ENCODE results near the gene GALNT18.

GALNT18 gene

DNA sequence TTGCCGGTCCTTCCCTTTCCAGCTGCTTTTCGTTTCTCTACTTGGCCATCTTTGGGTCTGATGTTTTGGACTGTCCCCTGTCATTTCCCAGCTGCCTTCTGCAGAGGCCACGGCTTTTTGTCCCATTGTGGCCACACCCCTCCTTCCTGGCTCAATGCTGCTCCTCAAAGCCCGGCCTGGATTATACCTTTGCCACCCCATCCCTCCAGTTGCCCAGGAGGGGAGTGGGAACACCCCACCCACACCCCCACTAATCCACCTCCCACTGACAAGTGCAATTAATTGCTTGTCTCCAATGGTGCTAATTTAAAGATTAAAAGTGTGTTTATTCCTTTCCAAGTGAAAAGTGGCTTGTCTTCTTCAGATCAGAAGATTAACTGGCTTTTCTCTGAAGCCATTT, 234.6 kb downstream of the GALNT18 start (continued):
- no peak for TF ChIP-seq KLF1 (tag by site-specific recombination; IDR thresholded peaks at IDR 0.05)
- TF ChIP-seq ZFP41 (tag by site-specific recombination; IDR thresholded peaks at IDR 0.05; ENCODE audit: borderline replicate concordance) = no peak
- TF ChIP-seq, protein P1, sequence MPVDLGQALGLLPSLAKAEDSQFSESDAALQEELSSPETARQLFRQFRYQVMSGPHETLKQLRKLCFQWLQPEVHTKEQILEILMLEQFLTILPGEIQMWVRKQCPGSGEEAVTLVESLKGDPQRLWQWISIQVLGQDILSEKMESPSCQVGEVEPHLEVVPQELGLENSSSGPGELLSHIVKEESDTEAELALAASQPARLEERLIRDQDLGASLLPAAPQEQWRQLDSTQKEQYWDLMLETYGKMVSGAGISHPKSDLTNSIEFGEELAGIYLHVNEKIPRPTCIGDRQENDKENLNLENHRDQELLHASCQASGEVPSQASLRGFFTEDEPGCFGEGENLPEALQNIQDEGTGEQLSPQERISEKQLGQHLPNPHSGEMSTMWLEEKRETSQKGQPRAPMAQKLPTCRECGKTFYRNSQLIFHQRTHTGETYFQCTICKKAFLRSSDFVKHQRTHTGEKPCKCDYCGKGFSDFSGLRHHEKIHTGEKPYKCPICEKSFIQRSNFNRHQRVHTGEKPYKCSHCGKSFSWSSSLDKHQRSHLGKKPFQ (tag by site-specific recombination; IDR thresholded peaks at IDR 0.05) = no peak
- TF ChIP-seq ZNF626 (tag by site-specific recombination; IDR thresholded peaks at IDR 0.05) = no peak
- TF ChIP-seq GLIS2 (tag by site-specific recombination; IDR thresholded peaks at IDR 0.05) = no peak
- TF ChIP-seq, protein P2, sequence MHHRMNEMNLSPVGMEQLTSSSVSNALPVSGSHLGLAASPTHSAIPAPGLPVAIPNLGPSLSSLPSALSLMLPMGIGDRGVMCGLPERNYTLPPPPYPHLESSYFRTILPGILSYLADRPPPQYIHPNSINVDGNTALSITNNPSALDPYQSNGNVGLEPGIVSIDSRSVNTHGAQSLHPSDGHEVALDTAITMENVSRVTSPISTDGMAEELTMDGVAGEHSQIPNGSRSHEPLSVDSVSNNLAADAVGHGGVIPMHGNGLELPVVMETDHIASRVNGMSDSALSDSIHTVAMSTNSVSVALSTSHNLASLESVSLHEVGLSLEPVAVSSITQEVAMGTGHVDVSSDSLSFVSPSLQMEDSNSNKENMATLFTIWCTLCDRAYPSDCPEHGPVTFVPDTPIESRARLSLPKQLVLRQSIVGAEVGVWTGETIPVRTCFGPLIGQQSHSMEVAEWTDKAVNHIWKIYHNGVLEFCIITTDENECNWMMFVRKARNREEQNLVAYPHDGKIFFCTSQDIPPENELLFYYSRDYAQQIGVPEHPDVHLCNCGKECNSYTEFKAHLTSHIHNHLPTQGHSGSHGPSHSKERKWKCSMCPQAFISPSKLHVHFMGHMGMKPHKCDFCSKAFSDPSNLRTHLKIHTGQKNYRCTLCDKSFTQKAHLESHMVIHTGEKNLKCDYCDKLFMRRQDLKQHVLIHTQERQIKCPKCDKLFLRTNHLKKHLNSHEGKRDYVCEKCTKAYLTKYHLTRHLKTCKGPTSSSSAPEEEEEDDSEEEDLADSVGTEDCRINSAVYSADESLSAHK (tag by site-specific recombination; IDR thresholded peaks at IDR 0.05) = no peak

DNA sequence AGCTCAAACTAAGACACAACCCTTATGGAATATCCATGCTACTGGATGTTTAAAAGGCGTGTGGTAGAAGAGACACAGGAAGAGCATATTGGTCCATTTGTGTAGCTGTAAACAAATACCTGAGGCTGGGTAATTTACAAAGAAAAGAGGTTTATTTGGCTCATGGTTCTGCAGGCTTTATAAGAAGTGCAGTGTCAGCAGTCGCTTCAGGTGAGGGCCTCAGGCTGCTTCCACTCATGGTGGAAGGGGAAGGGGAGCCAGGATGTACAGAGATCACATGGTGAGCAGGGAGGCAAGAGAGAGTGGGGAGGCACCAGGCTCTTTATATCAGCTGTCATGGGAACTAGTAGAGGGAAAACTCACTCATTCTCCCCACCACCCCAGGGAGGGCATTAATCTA, 237.0 kb downstream of the GALNT18 start:
- no peaks in the 10 kb centered on the region for H3K9me3 ChIP-seq (ENCODE audit: control insufficient read depth, insufficient read depth, low read depth, low read length)
- no peak overlapping the region for H3K4me3 ChIP-seq (ENCODE audit: low read depth, low read length)
- ChIA-PET CTCF (no interaction called here), POLR2A (no interaction called here)
- peaks cover 3% of the 10 kb centered on the region; the same call in 1 of the 2 replicates for H3K4me1 ChIP-seq (ENCODE audit: control insufficient read depth, insufficient read depth, low read length)
- no peak overlapping the region for H3K27ac ChIP-seq (ENCODE audit: extremely low read depth, low read depth, low read length)
- TF ChIP-seq HOXC10 (CRISPR knock-in tag; IDR thresholded peaks at IDR 0.05) (no peak), ZNF404 (tag by site-specific recombination; IDR thresholded peaks at IDR 0.05) (no peak), ZBTB1 (tag by site-specific recombination; IDR thresholded peaks at IDR 0.05) (no peak), ZNF600 (tag by site-specific recombination; IDR thresholded peaks at IDR 0.05) (no peak), ZNF664 (tag by site-specific recombination; IDR thresholded peaks at IDR 0.05) (no peak), ZIC2 (tag by site-specific recombination; IDR thresholded peaks at IDR 0.05) (no peak), ZNF302 (tag by site-specific recombination; IDR thresholded peaks at IDR 0.05; ENCODE audit: low read depth) (no peak), YY2 (tag by site-specific recombination; IDR thresholded peaks at IDR 0.05) (no peak), ZNF10 (tag by site-specific recombination; IDR thresholded peaks at IDR 0.05) (no peak), ZNF37A (tag by site-specific recombination; IDR thresholded peaks at IDR 0.05) (no peak), ZNF132 (tag by site-specific recombination; IDR thresholded peaks at IDR 0.05; ENCODE audit: borderline replicate concordance) (no peak), ZNF391 (tag by site-specific recombination; IDR thresholded peaks at IDR 0.05; ENCODE audit: borderline replicate concordance, low read depth) (no peak), ZNF548 (tag by site-specific recombination; IDR thresholded peaks at IDR 0.05) (no peak), ZNF530 (tag by site-specific recombination; IDR thresholded peaks at IDR 0.05; ENCODE audit: low read depth) (no peak), MZF1 (tag by site-specific recombination; IDR thresholded peaks at IDR 0.05; ENCODE audit: borderline replicate concordance) (no peak)
- TF ChIP-seq, protein P3, sequence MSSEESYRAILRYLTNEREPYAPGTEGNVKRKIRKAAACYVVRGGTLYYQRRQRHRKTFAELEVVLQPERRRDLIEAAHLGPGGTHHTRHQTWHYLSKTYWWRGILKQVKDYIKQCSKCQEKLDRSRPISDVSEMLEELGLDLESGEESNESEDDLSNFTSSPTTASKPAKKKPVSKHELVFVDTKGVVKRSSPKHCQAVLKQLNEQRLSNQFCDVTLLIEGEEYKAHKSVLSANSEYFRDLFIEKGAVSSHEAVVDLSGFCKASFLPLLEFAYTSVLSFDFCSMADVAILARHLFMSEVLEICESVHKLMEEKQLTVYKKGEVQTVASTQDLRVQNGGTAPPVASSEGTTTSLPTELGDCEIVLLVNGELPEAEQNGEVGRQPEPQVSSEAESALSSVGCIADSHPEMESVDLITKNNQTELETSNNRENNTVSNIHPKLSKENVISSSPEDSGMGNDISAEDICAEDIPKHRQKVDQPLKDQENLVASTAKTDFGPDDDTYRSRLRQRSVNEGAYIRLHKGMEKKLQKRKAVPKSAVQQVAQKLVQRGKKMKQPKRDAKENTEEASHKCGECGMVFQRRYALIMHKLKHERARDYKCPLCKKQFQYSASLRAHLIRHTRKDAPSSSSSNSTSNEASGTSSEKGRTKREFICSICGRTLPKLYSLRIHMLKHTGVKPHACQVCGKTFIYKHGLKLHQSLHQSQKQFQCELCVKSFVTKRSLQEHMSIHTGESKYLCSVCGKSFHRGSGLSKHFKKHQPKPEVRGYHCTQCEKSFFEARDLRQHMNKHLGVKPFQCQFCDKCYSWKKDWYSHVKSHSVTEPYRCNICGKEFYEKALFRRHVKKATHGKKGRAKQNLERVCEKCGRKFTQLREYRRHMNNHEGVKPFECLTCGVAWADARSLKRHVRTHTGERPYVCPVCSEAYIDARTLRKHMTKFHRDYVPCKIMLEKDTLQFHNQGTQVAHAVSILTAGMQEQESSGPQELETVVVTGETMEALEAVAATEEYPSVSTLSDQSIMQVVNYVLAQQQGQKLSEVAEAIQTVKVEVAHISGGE (tag by site-specific recombination; conservative IDR thresholded peaks at IDR 0.05; ENCODE audit: low read depth) = no peak
- TF ChIP-seq, protein P4, sequence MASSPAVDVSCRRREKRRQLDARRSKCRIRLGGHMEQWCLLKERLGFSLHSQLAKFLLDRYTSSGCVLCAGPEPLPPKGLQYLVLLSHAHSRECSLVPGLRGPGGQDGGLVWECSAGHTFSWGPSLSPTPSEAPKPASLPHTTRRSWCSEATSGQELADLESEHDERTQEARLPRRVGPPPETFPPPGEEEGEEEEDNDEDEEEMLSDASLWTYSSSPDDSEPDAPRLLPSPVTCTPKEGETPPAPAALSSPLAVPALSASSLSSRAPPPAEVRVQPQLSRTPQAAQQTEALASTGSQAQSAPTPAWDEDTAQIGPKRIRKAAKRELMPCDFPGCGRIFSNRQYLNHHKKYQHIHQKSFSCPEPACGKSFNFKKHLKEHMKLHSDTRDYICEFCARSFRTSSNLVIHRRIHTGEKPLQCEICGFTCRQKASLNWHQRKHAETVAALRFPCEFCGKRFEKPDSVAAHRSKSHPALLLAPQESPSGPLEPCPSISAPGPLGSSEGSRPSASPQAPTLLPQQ (tag by site-specific recombination; IDR thresholded peaks at IDR 0.05) = no peak
- TF ChIP-seq, protein P1 (tag by site-specific recombination; IDR thresholded peaks at IDR 0.05) = no peak
- H3K36me3 ChIP-seq (ENCODE audit: control insufficient read depth in 2 of 2, insufficient read depth in 1 of 2, low read length in 2 of 2) = no peaks in the 10 kb centered on the region
